Spinal cord (tissue), 10 donors: ENCODE data around the gene CHST9. TPM values are rescaled to one million over a fixed set of nuclear protein-coding genes. Genes with fewer than 3 reads are reported as not detected.

ENCODE experiments used
- DNase-seq, 6 donors: peaks; one replicate each; pipeline versions ENCODE4 v3.0.0 to v3.0.0-alpha.2; 2013 to 2015; ENCODE audit warnings: low spot score in 6 of 6, low read depth in 4 of 6
- H3K27ac ChIP-seq: one replicate; pipeline ENCODE4 v1.5.1; 2013; ENCODE audit warnings: low read depth, low read length, control low read depth
- H3K27me3 ChIP-seq: one replicate; pipeline ENCODE4 v1.6.1; 2013; ENCODE audit warnings: low read length; ENCODE audit not compliant: control insufficient read depth, insufficient read depth
- H3K36me3 ChIP-seq: one replicate; pipeline ENCODE4 v1.6.1; 2013; ENCODE audit warnings: low read length; ENCODE audit not compliant: control insufficient read depth, insufficient read depth
- H3K4me1 ChIP-seq: one replicate; pipeline ENCODE4 v1.6.1; 2013; ENCODE audit warnings: low read length; ENCODE audit not compliant: control insufficient read depth, insufficient read depth
- H3K4me3 ChIP-seq: one replicate; pipeline ENCODE4 v1.5.1; 2013; ENCODE audit warnings: low read depth, low read length, control low read depth
- H3K9me3 ChIP-seq: one replicate; pipeline ENCODE4 v1.6.1; 2013; ENCODE audit warnings: low read length; ENCODE audit not compliant: control insufficient read depth, insufficient read depth
- whole genome bisulfite sequencing: methylation state at CpG from one replicate; pipeline ENCODE4 v1.1.5; 2013; ENCODE audit warnings: missing lambda C conversion rate; ENCODE audit not compliant: insufficient coverage; 5-methylcytosine and 5-hydroxymethylcytosine counted together
- polyA plus RNA-seq, 2 donors: library from polyadenylated mRNA; unstranded; fragments of 120-200 nt; gene quantifications; one replicate each; pipeline ENCODE4 v1.2.1, GENCODE V29; 2013; ENCODE audit not compliant: insufficient read length in 2 of 2
- total RNA-seq, 2 donors: library from RNA; depleted of rRNA in 1 of 2; stranded (reverse); fragments of 120-200 nt in 1 of 2; fragments of >200 nt in 1 of 2; gene quantifications; one replicate each; pipeline versions ENCODE4 v1.2.3 to v1.2.4, GENCODE V29; 2013 to 2014
- donor health status: healthy.

The CHST9 gene
- total and polyA plus RNA-seq, 4 donors, result 5.4 to 10.8 (median 7.2) TPM

- Histone ChIP-seq H3K4me1 (no peaks in the 10 kb centered on the region), H3K27me3 (no peaks in the 10 kb centered on the region), H3K4me3 (no peak overlapping the region), H3K27ac (no peak overlapping the region), H3K36me3 (no peaks in the 10 kb centered on the region), H3K9me3 (no peaks in the 10 kb centered on the region)
- no CpG with 5 or more reads among the region's 2 CpGs for WGBS
- no peak for DNase-seq
Observed at GRCh38 chr18:26919201-26919600, 265.9 kb downstream of the CHST9 start.

GRCh38 chr18:26911840-26912239 lies 273.3 kb downstream of the CHST9 start:
- H3K4me3 ChIP-seq, result no peak overlapping the region
- peak in 1 of 6 donors; percentile 9 for DNase-seq
- no peaks in the 10 kb centered on the region for H3K9me3 ChIP-seq
- H3K27me3 ChIP-seq, result no peaks in the 10 kb centered on the region
- 30% methylated on average over 2 of the region's 4 CpGs for WGBS
- H3K36me3 ChIP-seq, result no peaks in the 10 kb centered on the region
- peak overlapping the region; percentile 13 for H3K27ac ChIP-seq
- H3K4me1 ChIP-seq, result peaks cover 5% of the 10 kb centered on the region

- DNase-seq, result peak in 4 of 6 donors; percentile 50 to 88 (median 60)
Observed at GRCh38 chr18:26909599-26910290, 275.4 kb downstream of the CHST9 start.

GRCh38 chr18:26908906-26909305 lies 276.2 kb downstream of the CHST9 start:
- Histone ChIP-seq H3K9me3 (peaks cover 1% of the 10 kb centered on the region), H3K36me3 (no peaks in the 10 kb centered on the region), H3K4me3 (no peak overlapping the region), H3K27me3 (no peaks in the 10 kb centered on the region), H3K4me1 (peaks cover 5% of the 10 kb centered on the region), H3K27ac (peak overlapping the region; percentile 79)
- peak in 1 of 6 donors; percentile 72 for DNase-seq
- 40% methylated on average over 2 of the region's 3 CpGs for WGBS

More at GRCh38 chr18:26909599-26910290, 275.4 kb downstream of the CHST9 start:
- no peaks in the 10 kb centered on the region for H3K9me3 ChIP-seq
- no peak overlapping the region for H3K4me3 ChIP-seq
- WGBS, result 35% methylated on average over 4 of the region's 5 CpGs
- no peaks in the 10 kb centered on the region for H3K36me3 ChIP-seq
- no peaks in the 10 kb centered on the region for H3K27me3 ChIP-seq
- H3K4me1 ChIP-seq, result peaks cover 5% of the 10 kb centered on the region
- H3K27ac ChIP-seq, result peak overlapping the region; percentile 79

- DNase-seq, result peak in 1 of 6 donors; percentile 68
- Histone ChIP-seq H3K4me1 (no peaks in the 10 kb centered on the region), H3K27me3 (no peaks in the 10 kb centered on the region), H3K36me3 (no peaks in the 10 kb centered on the region), H3K9me3 (peaks cover 2% of the 10 kb centered on the region), H3K4me3 (no peak overlapping the region), H3K27ac (no peak overlapping the region)
- WGBS, result 85% methylated on average over 3 of the region's 5 CpGs
Observed at GRCh38 chr18:26902291-26902690, 282.8 kb downstream of the CHST9 start.

GRCh38 chr18:26901020-26901419 lies 284.1 kb downstream of the CHST9 start:
- no peak for DNase-seq
- Histone ChIP-seq H3K27ac (peak overlapping the region; percentile 17), H3K4me1 (no peaks in the 10 kb centered on the region), H3K27me3 (no peaks in the 10 kb centered on the region), H3K4me3 (no peak overlapping the region), H3K36me3 (no peaks in the 10 kb centered on the region), H3K9me3 (peaks cover 2% of the 10 kb centered on the region)

GRCh38 chr18:26894426-26894825 lies 290.7 kb downstream of the CHST9 start:
- H3K36me3 ChIP-seq, result no peaks in the 10 kb centered on the region
- no CpG with 5 or more reads among the region's 1 CpG for WGBS
- no peaks in the 10 kb centered on the region for H3K9me3 ChIP-seq
- peak overlapping the region; percentile 69 for H3K27ac ChIP-seq
- H3K4me3 ChIP-seq, result no peak overlapping the region
- no peak for DNase-seq
- H3K27me3 ChIP-seq, result no peaks in the 10 kb centered on the region
- H3K4me1 ChIP-seq, result no peaks in the 10 kb centered on the region

- H3K9me3 ChIP-seq, result no peaks in the 10 kb centered on the region
- DNase-seq, result peak in 2 of 6 donors; percentile 51 to 86
- no peak overlapping the region for H3K4me3 ChIP-seq
- 4% methylated on average over 4 of the region's 6 CpGs for WGBS
- no peaks in the 10 kb centered on the region for H3K27me3 ChIP-seq
- H3K27ac ChIP-seq, result peak overlapping the region; percentile 69
- no peaks in the 10 kb centered on the region for H3K36me3 ChIP-seq
- H3K4me1 ChIP-seq, result no peaks in the 10 kb centered on the region
Observed at GRCh38 chr18:26893996-26894395, 291.1 kb downstream of the CHST9 start.

GRCh38 chr18:26888259-26888658 lies 296.8 kb downstream of the CHST9 start:
- H3K27me3 ChIP-seq, result no peaks in the 10 kb centered on the region
- DNase-seq, result no peak
- H3K36me3 ChIP-seq, result no peaks in the 10 kb centered on the region
- H3K4me1 ChIP-seq, result no peaks in the 10 kb centered on the region
- no peak overlapping the region for H3K4me3 ChIP-seq
- H3K27ac ChIP-seq, result no peak overlapping the region
- no peaks in the 10 kb centered on the region for H3K9me3 ChIP-seq
- no CpG with 5 or more reads among the region's 4 CpGs for WGBS

GRCh38 chr18:26875040-26875654 lies 310.0 kb downstream of the CHST9 start:
- Histone ChIP-seq H3K9me3 (no peaks in the 10 kb centered on the region), H3K4me3 (no peak overlapping the region), H3K36me3 (no peaks in the 10 kb centered on the region), H3K27ac (no peak overlapping the region), H3K4me1 (peaks cover 3% of the 10 kb centered on the region), H3K27me3 (no peaks in the 10 kb centered on the region)
- no peak for DNase-seq
- WGBS, result 75% methylated on average over 1 of the region's 2 CpGs
